Calu3 (cell line): ENCODE results near the gene NFE2L1. TPM values are rescaled to one million over a fixed set of nuclear protein-coding genes. Genes with fewer than 3 reads are reported as not detected.

Experiments used
- BruUV-seq: library from RNA; stranded (reverse); fragments of 400-500 nt; replicated peaks from 2 replicates; lab custom pipeline; 2021; lab: Mats Ljungman, UMichigan
- CTCF ChIA-PET: fragments of 300-600 bp; sonication (Branson Sonifier 250); formaldehyde crosslinking; loops from one replicate; lab custom pipeline; 2022; ENCODE audit warnings: antibody characterized with exemption; lab: Charles Lee
- DNase-seq: peaks from one replicate; pipeline ENCODE4 v3.0.0; 2022
- H3K27ac Mint-ChIP-seq: one replicate; pipeline ENCODE4 v1.8.0; 2022; ENCODE audit warnings: mixed read lengths; ENCODE audit not compliant: unreplicated experiment
- H3K27me3 Mint-ChIP-seq: one replicate; pipeline ENCODE4 v1.8.0; 2022; ENCODE audit warnings: mixed read lengths; ENCODE audit not compliant: unreplicated experiment
- H3K36me3 Mint-ChIP-seq: one replicate; pipeline ENCODE4 v1.8.0; 2022; ENCODE audit warnings: mild to moderate bottlenecking, moderate library complexity, mixed read lengths; ENCODE audit not compliant: insufficient read depth, unreplicated experiment
- H3K4me1 Mint-ChIP-seq: one replicate; pipeline ENCODE4 v1.8.0; 2022; ENCODE audit warnings: mild to moderate bottlenecking, low read depth, mixed read lengths; ENCODE audit not compliant: unreplicated experiment
- H3K4me3 Mint-ChIP-seq: one replicate; pipeline ENCODE4 v1.8.0; 2022; ENCODE audit warnings: mild to moderate bottlenecking, low read depth, moderate library complexity, mixed read lengths; ENCODE audit not compliant: unreplicated experiment
- H3K9me3 Mint-ChIP-seq: one replicate; pipeline ENCODE4 v1.8.0; 2022; ENCODE audit warnings: low read depth, mixed read lengths; ENCODE audit not compliant: unreplicated experiment
- CTCF ChIP-seq: fragments of 200-600 bp; IDR thresholded peaks from one replicate; pipeline ENCODE4 v1.8.0; 2022; ENCODE audit warnings: antibody characterized with exemption; ENCODE audit not compliant: unreplicated experiment
- intact Hi-C: fragments of 100-400 bp; cut with micrococcal nuclease; formaldehyde crosslinking; loops from one replicate; pipeline ENCODE4 v1.10.0; 2022; ENCODE audit not compliant: unreplicated experiment
- total RNA-seq: library from RNA; stranded (reverse); gene quantifications from 2 replicates; pipeline ENCODE4 v1.2.3, GENCODE V29; 2022

NFE2L1 gene
- total RNA-seq, 1 experiment from 2014 or later, result 247 TPM

DNA sequence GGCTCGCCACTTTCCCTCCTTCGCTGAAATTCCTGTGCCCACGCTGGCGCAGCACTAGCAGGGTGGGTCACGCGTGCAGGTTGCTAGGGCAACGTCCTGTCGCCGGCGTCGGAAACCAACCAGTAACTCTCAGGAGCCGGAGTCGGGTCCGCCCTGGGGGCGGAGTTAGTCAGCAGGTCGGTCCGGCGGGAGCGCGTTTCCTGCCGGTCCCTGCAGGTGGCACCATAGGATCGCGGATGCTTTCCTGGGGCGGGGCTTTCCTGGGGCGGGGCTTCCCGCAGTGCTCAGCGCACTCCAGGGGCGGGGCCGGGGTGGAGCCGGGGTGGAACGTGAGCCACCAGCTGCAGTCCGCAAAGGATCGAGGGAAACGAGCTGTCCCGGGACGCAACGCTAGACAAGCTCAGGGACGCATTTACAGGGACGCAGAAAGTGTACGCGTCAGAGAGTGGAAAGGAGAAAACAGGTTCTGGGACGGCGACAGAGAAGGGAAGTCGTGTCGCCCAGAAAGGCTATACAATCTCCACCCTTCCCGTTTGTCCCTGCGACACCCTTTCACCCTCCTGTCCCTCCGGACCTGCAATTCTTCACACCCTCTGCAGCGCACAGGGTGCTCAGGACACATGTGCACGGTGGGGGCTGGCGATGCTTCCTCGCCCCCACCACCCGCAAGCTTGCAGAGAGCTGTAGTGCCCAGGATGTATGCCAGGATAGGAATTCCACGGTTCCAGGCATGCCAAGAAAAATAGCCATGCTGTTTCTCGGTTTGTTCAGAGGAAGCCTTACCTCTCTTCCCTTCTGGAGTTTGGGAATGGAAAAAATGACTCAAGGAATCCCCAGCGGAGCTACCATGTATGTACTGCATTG lies 22.9 kb upstream of the NFE2L1 start:
- peak; percentile 99 for DNase-seq
- Mint-ChIP-seq H3K4me1 (peaks cover 49% of the 10 kb centered on the region), H3K27ac (peak overlapping the region; percentile 90), H3K9me3 (no peaks in the 10 kb centered on the region), H3K4me3 (peak overlapping the region; percentile 76), H3K27me3 (peaks cover 18% of the 10 kb centered on the region), H3K36me3 (peaks cover 37% of the 10 kb centered on the region)
- no TSS peak for BruUV-seq
- peak; percentile 92 for TF ChIP-seq CTCF
- intact Hi-C loops, result loop anchor here (2.0 to 10.0 kb wide), 2 partner anchors 310 to 594 kb away; no protein-coding TSS in a partner anchor
- CTCF ChIA-PET, result interaction anchor here (0.5 to 2.8 kb wide), 30 partner anchors 14 to 854 kb away, joined by 3 to 25 read pairs (median 4); partner anchors contain the start of genes NFE2L1, PRR15L, SCRN2 and SNX11

- Mint-ChIP-seq H3K9me3 (no peaks in the 10 kb centered on the region), H3K27me3 (peaks cover 26% of the 10 kb centered on the region), H3K4me3 (peak overlapping the region; percentile 76), H3K27ac (peak overlapping the region; percentile 90), H3K4me1 (peaks cover 49% of the 10 kb centered on the region), H3K36me3 (peaks cover 37% of the 10 kb centered on the region)
- DNase-seq, result peak; percentile 24
- BruUV-seq, result no TSS peak
- intact Hi-C loops, result loop anchor here (1.0 to 10.0 kb wide), 4 partner anchors 48 to 593 kb away; no protein-coding TSS in a partner anchor
- TF ChIP-seq CTCF, result no peak
- CTCF ChIA-PET, result interaction anchor here (0.6 to 2.8 kb wide), 34 partner anchors 8 to 853 kb away, joined by 3 to 30 read pairs (median 4); partner anchors contain the start of genes NFE2L1, PRR15L and SNX11
These were observed 22.2 kb upstream of the NFE2L1 start for GRCh38 chr17:48025904-48026501.

GRCh38 chr17:48026502-48027321 lies 21.4 kb upstream of the NFE2L1 start:
- peaks cover 33% of the 10 kb centered on the region for H3K27me3 Mint-ChIP-seq
- H3K9me3 Mint-ChIP-seq, result no peaks in the 10 kb centered on the region
- DNase-seq, result peak; percentile 93
- no peak overlapping the region for H3K27ac Mint-ChIP-seq
- CTCF ChIA-PET, result interaction anchor here (0.6 to 2.8 kb wide), 26 partner anchors 8 to 852 kb away, joined by 3 to 30 read pairs (median 4); partner anchors contain the start of genes LRRC46, MRPL10, NFE2L1 and SNX11
- H3K4me1 Mint-ChIP-seq, result peaks cover 49% of the 10 kb centered on the region
- peak overlapping the region; percentile 76 for H3K4me3 Mint-ChIP-seq
- TF ChIP-seq CTCF, result peak; percentile 99
- BruUV-seq, result no TSS peak
- H3K36me3 Mint-ChIP-seq, result peaks cover 37% of the 10 kb centered on the region
- intact Hi-C loops, result loop anchor here (1.0 to 10.0 kb wide), 3 partner anchors 48 to 308 kb away; no protein-coding TSS in a partner anchor
